ENCODE data around the gene RPL27.

The RPL27 gene

GRCh38 chr17:43018932-43019331 is 20.7 kb downstream of the RPL27 start:
- H3K27ac ChIP-seq: peak overlapping the region in 1 of 2 donors; percentile 55
- no peak for TF ChIP-seq CTCF (IDR thresholded peaks at IDR 0.05)
- DNase-seq (ENCODE audit: low spot score): no peak
- peak overlapping the region; percentile 100 for H3K4me3 ChIP-seq

- DNase-seq (ENCODE audit: low spot score): no peak
- Histone ChIP-seq H3K27ac (peak overlapping the region; percentile 40 to 75), H3K4me3 (peak overlapping the region; percentile 100)
- no peak for TF ChIP-seq CTCF (IDR thresholded peaks at IDR 0.05)
Measured at GRCh38 chr17:43019418-43019817, 21.2 kb downstream of the RPL27 start.

- Histone ChIP-seq H3K4me3 (peak overlapping the region; percentile 100), H3K27ac (peak overlapping the region; percentile 40 to 75)
- TF ChIP-seq CTCF (IDR thresholded peaks at IDR 0.05): no peak
- no peak for DNase-seq (ENCODE audit: low spot score)
Measured at GRCh38 chr17:43020030-43020621, 21.9 kb downstream of the RPL27 start.

- Histone ChIP-seq H3K4me3 (peak overlapping the region; percentile 100), H3K27ac (peak overlapping the region; percentile 78 to 90)
- no peak for TF ChIP-seq CTCF (IDR thresholded peaks at IDR 0.05)
- peak; percentile 88 for DNase-seq (ENCODE audit: low spot score)
Measured at GRCh38 chr17:43020789-43021740, 22.8 kb downstream of the RPL27 start.

GRCh38 chr17:43021741-43022512 is 23.7 kb downstream of the RPL27 start, which contains the start of gene VAT1:
TSS of gene VAT1 (minus strand) at chr17:43022385. CDS start at chr17:43022322, 63 bp downstream.
- H3K4me3 ChIP-seq: peak within 1 kb of the TSS; percentile 100
- TF ChIP-seq CTCF (IDR thresholded peaks at IDR 0.05): no peak
- peak within 1 kb of the TSS; percentile 78 to 90 for H3K27ac ChIP-seq
- DNase-seq (ENCODE audit: low spot score): no peak

GRCh38 chr17:43024407-43025289 is 26.4 kb downstream of the RPL27 start, which contains the start of gene RND2:
TSS of gene RND2 (plus strand) at chr17:43025231. CDS start at chr17:43025348, 117 bp downstream.
- peak; percentile 60 for TF ChIP-seq CTCF (IDR thresholded peaks at IDR 0.05)
- peak within 1 kb of the TSS; percentile 74 for H3K4me3 ChIP-seq
- peak; percentile 94 for DNase-seq (ENCODE audit: low spot score)
- peak within 1 kb of the TSS; percentile 69 to 81 for H3K27ac ChIP-seq
